NCI-H2196 (cell line): ENCODE data around the gene CACNB4.
A peak's percentile ranks its signal among the peaks of the same experiment; 100 is the strongest.
"Not testable (repeated sequence)": the region's sequence is repeated elsewhere in the genome, so short reads cannot be mapped to it uniquely, and the experiment has no call there.

Source experiments
- DNase-seq: peaks from one replicate; lab custom pipeline; 2025; ENCODE audit not compliant: unreplicated experiment; lab: John Stamatoyannopoulos, UW

CACNB4 gene

DNA sequence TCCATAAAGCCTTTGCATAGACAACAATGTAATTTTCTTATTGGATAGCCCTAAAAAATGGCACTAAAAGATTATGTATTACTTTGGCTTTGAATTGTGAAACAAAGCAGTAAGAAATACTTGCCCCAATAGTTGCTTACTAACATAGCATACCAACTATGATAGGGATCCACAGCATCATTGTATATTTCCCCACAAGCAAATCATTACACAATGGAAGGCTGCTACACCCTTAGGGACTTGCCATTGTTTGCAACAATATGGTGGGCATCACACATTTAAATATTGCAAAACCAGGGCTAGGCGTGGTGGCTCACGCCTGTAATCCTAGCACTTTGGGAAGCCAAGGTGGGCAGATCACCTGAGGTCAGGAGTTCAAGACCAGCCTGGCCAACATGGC lies 74.4 kb downstream of the CACNB4 start:
- no peak for DNase-seq

- DNase-seq: no peak
Measured at GRCh38 chr2:152022090-152022489, 76.8 kb downstream of the CACNB4 start.

DNA sequence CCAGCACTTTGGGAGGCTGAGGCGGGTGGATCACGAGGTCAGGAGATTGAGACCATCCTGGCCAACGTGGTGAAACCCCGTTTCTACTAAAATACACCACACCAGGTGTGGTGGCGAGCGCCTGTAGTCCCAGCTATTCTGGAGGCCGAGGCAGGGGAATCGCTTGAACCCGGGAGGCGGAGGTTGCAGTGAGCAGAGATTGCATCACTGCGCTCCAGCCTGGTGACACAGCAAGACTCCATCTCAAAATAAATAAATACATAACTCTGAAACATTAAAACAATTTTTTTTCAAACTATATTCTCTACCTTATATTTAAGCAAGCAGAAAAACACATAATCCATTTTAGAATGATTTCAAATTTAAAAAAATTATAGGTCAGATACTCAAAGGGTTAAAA lies 77.8 kb downstream of the CACNB4 start:
- not testable (repeated sequence) for DNase-seq

DNA sequence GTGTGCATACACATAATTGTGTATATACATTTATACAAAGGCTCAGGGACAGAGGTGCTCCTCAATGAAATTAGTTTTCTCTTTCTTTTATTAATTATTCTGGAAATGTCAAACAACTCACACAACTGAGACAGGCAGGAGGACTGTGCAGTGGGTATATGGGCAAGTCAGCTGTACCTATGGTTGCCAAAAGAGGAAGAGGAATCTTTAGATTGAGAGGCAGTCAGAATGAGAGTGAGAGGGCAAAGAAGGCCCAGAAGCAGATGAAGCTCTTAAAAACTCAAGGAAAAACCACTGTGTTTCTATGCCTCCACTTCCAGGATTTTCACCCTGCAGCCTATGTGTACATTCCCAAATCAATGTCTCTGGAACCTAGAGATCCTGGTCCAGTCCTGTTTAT lies 79.1 kb downstream of the CACNB4 start:
- no peak for DNase-seq

GRCh38 chr2:152016181-152017120 lies 82.4 kb downstream of the CACNB4 start:
- no peak for DNase-seq

DNA sequence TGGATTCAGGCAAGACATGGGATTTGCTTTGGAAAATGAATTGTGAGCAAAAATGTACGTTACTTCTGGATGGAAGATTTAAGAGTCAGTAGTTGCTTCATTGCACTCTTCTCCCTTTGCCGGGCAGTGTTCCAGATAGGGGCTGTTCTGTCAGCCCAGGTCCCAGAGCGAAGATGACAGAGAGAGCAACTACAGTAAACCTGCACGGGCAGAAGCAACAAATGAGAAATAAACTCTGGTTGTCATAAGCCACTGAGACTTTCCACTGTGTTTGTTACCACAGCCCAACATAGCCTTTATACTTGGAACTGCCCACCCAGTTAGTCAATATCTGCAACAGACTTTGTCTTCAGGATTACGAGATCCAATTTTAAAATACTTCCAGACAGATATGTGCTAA lies 83.3 kb downstream of the CACNB4 start:
- DNase-seq: no peak

GRCh38 chr2:152012697-152013096 lies 86.1 kb downstream of the CACNB4 start:
- no peak for DNase-seq

- no peak for DNase-seq
Measured at GRCh38 chr2:152011724-152012123, 87.1 kb downstream of the CACNB4 start.

GRCh38 chr2:152005607-152006006 lies 93.2 kb downstream of the CACNB4 start:
- DNase-seq: no peak

GRCh38 chr2:152003283-152003682 lies 95.6 kb downstream of the CACNB4 start:
- DNase-seq: not testable (repeated sequence)

- peak; percentile 52 for DNase-seq
Measured at GRCh38 chr2:151999053-151999452, 99.8 kb downstream of the CACNB4 start.

GRCh38 chr2:151996243-151997003 lies 102.4 kb downstream of the CACNB4 start:
- no peak for DNase-seq

- no peak for DNase-seq
Measured at GRCh38 chr2:151995161-151995557, 103.7 kb downstream of the CACNB4 start.

DNA sequence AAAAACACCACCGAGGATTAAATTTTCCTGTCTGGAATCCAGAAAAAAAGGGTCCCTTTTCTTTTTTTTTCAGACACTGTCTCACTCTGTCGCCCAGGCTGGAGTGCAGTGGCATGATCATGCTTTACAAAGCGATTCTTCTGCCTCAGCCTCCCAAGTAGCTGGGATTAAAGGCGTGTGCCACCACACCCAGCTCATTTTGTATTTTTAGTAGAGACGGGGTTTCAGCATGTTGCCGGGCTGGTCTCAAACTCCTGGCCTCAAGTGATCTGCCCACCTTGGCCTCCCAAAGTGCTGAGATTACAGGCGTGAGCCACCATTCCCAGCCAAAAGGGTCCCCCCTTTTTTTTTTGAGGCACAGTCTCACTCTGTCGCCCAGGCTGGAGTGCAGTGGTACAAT lies 104.7 kb downstream of the CACNB4 start:
- not testable (repeated sequence) for DNase-seq

GRCh38 chr2:151991010-151991409 lies 107.8 kb downstream of the CACNB4 start:
- DNase-seq: no peak

DNA sequence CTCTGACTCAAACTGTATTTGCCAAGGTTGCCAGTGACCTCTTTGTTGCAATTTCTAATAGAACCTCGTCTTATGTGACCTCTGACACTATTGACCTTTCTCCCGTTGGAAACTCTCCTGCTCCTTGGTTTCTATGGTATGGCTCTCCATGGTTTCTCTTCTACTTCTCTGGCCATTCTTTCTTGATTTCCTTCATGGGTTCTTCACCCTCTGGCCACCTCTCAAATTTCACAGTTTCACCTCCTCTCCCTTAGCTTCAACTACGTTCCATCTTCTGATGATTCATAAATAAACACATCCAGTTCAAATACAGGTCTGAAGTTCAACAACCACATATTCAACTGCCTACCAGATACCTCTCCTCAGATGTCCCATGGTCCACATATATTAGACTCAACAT lies 109.5 kb downstream of the CACNB4 start:
- no peak for DNase-seq

DNA sequence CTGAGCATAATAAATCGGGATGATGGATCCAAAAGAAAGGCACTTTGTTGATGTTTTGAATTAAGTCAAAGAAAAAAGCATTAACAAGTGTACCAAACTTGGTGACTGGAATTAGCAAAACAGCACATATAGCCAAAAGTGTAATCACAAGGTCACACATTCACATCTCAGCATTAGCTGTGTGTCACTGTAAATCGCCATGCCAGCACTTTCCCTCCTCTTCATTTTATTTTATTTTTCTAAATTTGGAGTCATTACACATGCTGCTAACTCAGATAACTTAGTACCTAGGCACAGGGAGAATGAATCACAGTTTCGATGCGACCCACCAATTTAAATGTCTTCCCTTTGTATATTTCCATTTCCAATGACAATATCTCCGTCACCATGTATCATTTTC lies 111.4 kb downstream of the CACNB4 start:
- DNase-seq: no peak

- DNase-seq: no peak
Measured at GRCh38 chr2:151984424-151985083, 114.3 kb downstream of the CACNB4 start.

- DNase-seq: no peak
Measured at GRCh38 chr2:151983221-151983620, 115.6 kb downstream of the CACNB4 start.

DNA sequence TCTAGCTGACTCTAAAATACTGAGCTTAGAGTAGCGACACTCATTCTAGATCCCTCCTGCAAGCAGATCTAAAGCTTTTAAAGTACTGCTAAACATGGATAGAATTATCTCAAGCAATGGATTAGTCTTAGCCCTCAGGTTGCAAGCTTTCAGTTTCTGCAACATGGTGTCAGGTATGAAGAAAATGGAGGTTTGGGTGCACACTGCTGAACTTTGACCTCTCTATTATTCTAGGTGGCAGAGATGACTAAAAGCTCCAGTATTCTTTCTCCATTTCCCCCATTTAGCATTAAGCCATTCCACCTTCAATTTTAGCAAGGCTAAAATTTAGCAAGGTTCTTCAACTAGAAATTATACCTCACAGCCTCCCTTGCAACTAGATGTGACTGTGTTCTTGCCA lies 117.0 kb downstream of the CACNB4 start:
- DNase-seq: no peak

GRCh38 chr2:151979694-151980093 lies 119.2 kb downstream of the CACNB4 start:
- DNase-seq: no peak

- DNase-seq: no peak
Measured at GRCh38 chr2:151978709-151979108, 120.1 kb downstream of the CACNB4 start.
